Measurements from ENCODE around the gene PCDH9.

The PCDH9 gene

GRCh38 chr13:67015976-67016600, 214.0 kb downstream of the PCDH9 start:
- no peak for DNase-seq

GRCh38 chr13:67014399-67014798, 215.7 kb downstream of the PCDH9 start:
- no peak for DNase-seq

GRCh38 chr13:67013709-67014108, 216.4 kb downstream of the PCDH9 start:
- no peak for DNase-seq

GRCh38 chr13:67008075-67008668, 222.0 kb downstream of the PCDH9 start:
- DNase-seq: no peak

GRCh38 chr13:67004511-67004910, 225.6 kb downstream of the PCDH9 start:
- DNase-seq: no peak

GRCh38 chr13:67003743-67004142, 226.4 kb downstream of the PCDH9 start:
- no peak for DNase-seq

- no peak for DNase-seq
Observed at GRCh38 chr13:67001363-67001762, 228.8 kb downstream of the PCDH9 start.

GRCh38 chr13:66996503-66996902, 233.6 kb downstream of the PCDH9 start:
- no peak for DNase-seq

GRCh38 chr13:66995203-66995611, 234.9 kb downstream of the PCDH9 start:
- no peak for DNase-seq

- DNase-seq: no peak
Observed at GRCh38 chr13:66994517-66995202, 235.5 kb downstream of the PCDH9 start.

- no peak for DNase-seq
Observed at GRCh38 chr13:66994097-66994496, 236.0 kb downstream of the PCDH9 start.

- no peak for DNase-seq
Observed at GRCh38 chr13:66992719-66993118, 237.4 kb downstream of the PCDH9 start.

- no peak for DNase-seq
Observed at GRCh38 chr13:66992183-66992582, 238.0 kb downstream of the PCDH9 start.

- DNase-seq: no peak
Observed at GRCh38 chr13:66984241-66984640, 245.9 kb downstream of the PCDH9 start.

- no peak for DNase-seq
Observed at GRCh38 chr13:66981912-66982311, 248.2 kb downstream of the PCDH9 start.

GRCh38 chr13:66977161-66977560, 253.0 kb downstream of the PCDH9 start:
- DNase-seq: no peak

GRCh38 chr13:66974889-66975288, 255.2 kb downstream of the PCDH9 start:
- no peak for DNase-seq

GRCh38 chr13:66974174-66974573, 256.0 kb downstream of the PCDH9 start:
- no peak for DNase-seq

- no peak for DNase-seq
Observed at GRCh38 chr13:66972659-66973058, 257.5 kb downstream of the PCDH9 start.

GRCh38 chr13:66971004-66971403, 259.1 kb downstream of the PCDH9 start:
- DNase-seq: no peak

- DNase-seq: no peak
Observed at GRCh38 chr13:66969291-66969690, 260.8 kb downstream of the PCDH9 start.

- no peak for DNase-seq
Observed at GRCh38 chr13:66967811-66968597, 262.1 kb downstream of the PCDH9 start.

GRCh38 chr13:66965181-66965580, 265.0 kb downstream of the PCDH9 start:
- DNase-seq: no peak

- DNase-seq: no peak
Observed at GRCh38 chr13:66962953-66963352, 267.2 kb downstream of the PCDH9 start.

All from DMS79 treated with DMSO at 0.1 percent for 48 hours (cell line).